Prostate gland (tissue), 2 donors: ENCODE results near the gene MBD3.

Experiments
- POLR2A ChIP-seq: fragments of 450-650 bp; IDR thresholded peaks from one replicate; pipeline ENCODE4 v1.6.1; 2016; ENCODE audit warnings: antibody characterized with exemption, mild to moderate bottlenecking
- POLR2AphosphoS5 ChIP-seq: sonication (generic); formaldehyde crosslinking; IDR thresholded peaks from one replicate; pipeline ENCODE4 v1.6.1; 2017; ENCODE audit warnings: antibody characterized with exemption
- TF ChIP-seq, protein P1 (sequence below), 4 experiments: fragments of 200-600 bp in 2 of 4; fragments of 450-650 bp in 2 of 4; sonication (generic) in 2 of 4; IDR thresholded peaks; 1 replicate in 3 of 4; 2 replicates in 1 of 4; pipeline ENCODE4 v1.5.1; 2016 to 2019; ENCODE audit warnings: antibody characterized with exemption in 4 of 4, mild to moderate bottlenecking in 2 of 4, moderate library complexity in 2 of 4

- TF ChIP-seq, protein P1, sequence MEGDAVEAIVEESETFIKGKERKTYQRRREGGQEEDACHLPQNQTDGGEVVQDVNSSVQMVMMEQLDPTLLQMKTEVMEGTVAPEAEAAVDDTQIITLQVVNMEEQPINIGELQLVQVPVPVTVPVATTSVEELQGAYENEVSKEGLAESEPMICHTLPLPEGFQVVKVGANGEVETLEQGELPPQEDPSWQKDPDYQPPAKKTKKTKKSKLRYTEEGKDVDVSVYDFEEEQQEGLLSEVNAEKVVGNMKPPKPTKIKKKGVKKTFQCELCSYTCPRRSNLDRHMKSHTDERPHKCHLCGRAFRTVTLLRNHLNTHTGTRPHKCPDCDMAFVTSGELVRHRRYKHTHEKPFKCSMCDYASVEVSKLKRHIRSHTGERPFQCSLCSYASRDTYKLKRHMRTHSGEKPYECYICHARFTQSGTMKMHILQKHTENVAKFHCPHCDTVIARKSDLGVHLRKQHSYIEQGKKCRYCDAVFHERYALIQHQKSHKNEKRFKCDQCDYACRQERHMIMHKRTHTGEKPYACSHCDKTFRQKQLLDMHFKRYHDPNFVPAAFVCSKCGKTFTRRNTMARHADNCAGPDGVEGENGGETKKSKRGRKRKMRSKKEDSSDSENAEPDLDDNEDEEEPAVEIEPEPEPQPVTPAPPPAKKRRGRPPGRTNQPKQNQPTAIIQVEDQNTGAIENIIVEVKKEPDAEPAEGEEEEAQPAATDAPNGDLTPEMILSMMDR (IDR thresholded peaks at IDR 0.05) = no peak
- no peak for TF ChIP-seq POLR2AphosphoS5
- no peak for TF ChIP-seq POLR2A
These were observed 9.5 kb upstream of the MBD3 start for GRCh38 chr19:1602091-1602707.
